GM23338 (cell line): ENCODE results near the gene NFIA. TPM values are rescaled to one million over a fixed set of nuclear protein-coding genes. Genes with fewer than 3 reads are reported as not detected.

ENCODE experiments used
- ATAC-seq: fragments of 200-7000 bp; cut with Tn5 transposase; 3 replicates; pipeline ENCODE4 v1.9.1; 2020
- DNase-seq: peaks from one replicate; pipeline ENCODE4 v3.0.0-alpha.2; 2015; ENCODE audit warnings: low spot score
- H2AFZ ChIP-seq: fragments of 200-600 bp; sonication (generic); 2 replicates; pipeline ENCODE4 v1.8.0; 2016; ENCODE audit warnings: antibody characterized with exemption, mild to moderate bottlenecking, moderate library complexity
- H3F3A ChIP-seq: fragments of 200-600 bp; sonication (generic); replicated peaks from 2 replicates; pipeline ENCODE4 v1.8.0; 2017; ENCODE audit warnings: antibody characterized with exemption, mixed run types, low read depth
- H3K27ac ChIP-seq: fragments of 200-600 bp; sonication (generic); 2 replicates; pipeline ENCODE4 v1.6.1; 2016; ENCODE audit warnings: low read depth
- H3K27me3 ChIP-seq: fragments of 200-600 bp; sonication (generic); 2 replicates; pipeline ENCODE4 v1.8.0; 2016; ENCODE audit warnings: mild to moderate bottlenecking, mixed run types, moderate library complexity; ENCODE audit not compliant: insufficient read depth
- H3K36me3 ChIP-seq: fragments of 200-600 bp; sonication (generic); 2 replicates; pipeline ENCODE4 v1.8.0; 2016; ENCODE audit warnings: mild to moderate bottlenecking; ENCODE audit not compliant: insufficient read depth
- H3K4me1 ChIP-seq: fragments of 200-600 bp; sonication (generic); 2 replicates; pipeline ENCODE4 v1.8.0; 2016; ENCODE audit warnings: mild to moderate bottlenecking, moderate library complexity; ENCODE audit not compliant: insufficient read depth
- H3K4me2 ChIP-seq: fragments of 200-600 bp; sonication (generic); 2 replicates; pipeline ENCODE4 v1.7.1; 2017; ENCODE audit warnings: mixed run types
- H3K4me3 ChIP-seq: fragments of 200-600 bp; sonication (generic); 2 replicates; pipeline ENCODE4 v1.6.1; 2016; ENCODE audit warnings: mixed run types
- H3K79me2 ChIP-seq: fragments of 200-600 bp; sonication (generic); replicated peaks from 2 replicates; pipeline ENCODE4 v1.8.0; 2017; ENCODE audit warnings: mild to moderate bottlenecking; ENCODE audit not compliant: insufficient read depth
- H3K9me2 ChIP-seq: fragments of 200-600 bp; sonication (generic); 2 replicates; pipeline ENCODE4 v1.8.0; 2017; ENCODE audit not compliant: insufficient read depth
- H4K20me1 ChIP-seq: fragments of 200-600 bp; sonication (generic); replicated peaks from 2 replicates; pipeline ENCODE4 v1.8.0; 2017; ENCODE audit warnings: mild to moderate bottlenecking; ENCODE audit not compliant: insufficient read depth
- H3K27ac Mint-ChIP-seq: 2 replicates; pipeline ENCODE4 v1.8.0; 2020; ENCODE audit warnings: inconsistent platforms, mild to moderate bottlenecking, moderate library complexity, mixed read lengths
- H3K27me3 Mint-ChIP-seq: 3 replicates; pipeline ENCODE4 v1.8.0; 2022; ENCODE audit warnings: low read depth, mild to moderate bottlenecking, moderate library complexity, mixed read lengths, inconsistent platforms; ENCODE audit not compliant: insufficient read depth, poor library complexity
- H3K36me3 Mint-ChIP-seq: 3 replicates; pipeline ENCODE4 v1.8.0; 2021; ENCODE audit warnings: low read depth, mild to moderate bottlenecking, inconsistent platforms, moderate library complexity, mixed read lengths
- H3K4me1 Mint-ChIP-seq: 3 replicates; pipeline ENCODE4 v1.8.0; 2020; ENCODE audit warnings: mild to moderate bottlenecking, inconsistent platforms, mixed read lengths
- H3K4me3 Mint-ChIP-seq: 3 replicates; pipeline ENCODE4 v1.8.0; 2021; ENCODE audit warnings: moderate library complexity, mild to moderate bottlenecking, inconsistent platforms, mixed read lengths
- H3K9me3 Mint-ChIP-seq: 3 replicates; pipeline ENCODE4 v1.8.0; 2020; ENCODE audit warnings: moderate library complexity, mild to moderate bottlenecking, inconsistent platforms, mixed read lengths
- CREB1 ChIP-seq: fragments of 250-450 bp; sonication (Bioruptor Pico); IDR thresholded peaks from 2 replicates; pipeline ENCODE4 v1.5.0; 2020; ENCODE audit warnings: low read depth, mild to moderate bottlenecking, moderate library complexity
- EZH2 ChIP-seq: fragments of 200-600 bp; sonication (generic); IDR thresholded peaks from one replicate; pipeline ENCODE4 v1.8.0; 2017; ENCODE audit warnings: antibody characterized with exemption, mild to moderate bottlenecking, low read depth; ENCODE audit not compliant: unreplicated experiment
- EZH2phosphoT487 ChIP-seq: fragments of 200-600 bp; sonication (generic); IDR thresholded peaks from one replicate; pipeline ENCODE4 v1.8.1; 2018; ENCODE audit warnings: antibody characterized with exemption; ENCODE audit not compliant: unreplicated experiment
- JUNB ChIP-seq: IDR thresholded peaks from one replicate; pipeline ENCODE4 v1.6.1; 2016; ENCODE audit warnings: antibody characterized with exemption; ENCODE audit not compliant: unreplicated experiment
- NANOG ChIP-seq: IDR thresholded peaks from 2 replicates; pipeline ENCODE4 v1.6.1; 2016; ENCODE audit warnings: antibody characterized with exemption, borderline replicate concordance
- POLR2AphosphoS5 ChIP-seq: IDR thresholded peaks from 2 replicates; pipeline ENCODE4 v1.6.1; 2016; ENCODE audit warnings: antibody characterized with exemption, low read depth
- REST ChIP-seq: IDR thresholded peaks from one replicate; pipeline ENCODE4 v1.6.1; 2018; ENCODE audit warnings: antibody characterized with exemption; ENCODE audit not compliant: unreplicated experiment
- STAT1 ChIP-seq: IDR thresholded peaks from one replicate; pipeline ENCODE4 v1.6.1; 2016; ENCODE audit warnings: antibody characterized with exemption; ENCODE audit not compliant: unreplicated experiment
- ZNF114 ChIP-seq: fragments of 250-450 bp; sonication (Bioruptor Pico); IDR thresholded peaks from 2 replicates; pipeline ENCODE4 v1.5.0; 2020; ENCODE audit warnings: mild to moderate bottlenecking, moderate library complexity
- ZNF331 ChIP-seq: fragments of 250-450 bp; sonication (Bioruptor Pico); IDR thresholded peaks from 2 replicates; pipeline ENCODE4 v1.5.0; 2020; ENCODE audit warnings: low read depth, mild to moderate bottlenecking, moderate library complexity
- polyA plus RNA-seq: library from polyadenylated mRNA; unstranded; fragments of >200 nt; fragmentation: Nextera tagmentation; extraction: Ambion mirVana; gene quantifications from 2 replicates; pipeline ENCODE4 v1.2.1, GENCODE V29; 2016
- total RNA-seq: library from RNA; depleted of rRNA; stranded (reverse); fragments of >200 nt; shearing (Covaris generic); gene quantifications from 2 replicates; pipeline ENCODE4 v1.2.3, GENCODE V29; 2014
- TF ChIP-seq, protein P1 (sequence below), 2 experiments: fragments of 200-600 bp in 1 of 2; sonication (generic) in 1 of 2; conservative IDR thresholded peaks; 2 replicates each; pipeline versions ENCODE4 v1.5.1 to v1.6.1; 2016 to 2017; ENCODE audit warnings: antibody characterized with exemption in 2 of 2, low read depth in 2 of 2, mild to moderate bottlenecking in 2 of 2, moderate library complexity in 1 of 2
- TF ChIP-seq, protein P2 (sequence below): fragments of 250-450 bp; sonication (Bioruptor Pico); IDR thresholded peaks from 2 replicates; pipeline ENCODE4 v1.5.0; 2020; ENCODE audit warnings: mild to moderate bottlenecking, moderate library complexity
- TF ChIP-seq, protein P3 (sequence below): IDR thresholded peaks from 2 replicates; pipeline ENCODE4 v1.6.1; 2016; ENCODE audit warnings: antibody characterized with exemption

Gene NFIA
- total and polyA plus RNA-seq, 2 experiments from 2014 or later = 0.97 to 2.3 TPM

DNA sequence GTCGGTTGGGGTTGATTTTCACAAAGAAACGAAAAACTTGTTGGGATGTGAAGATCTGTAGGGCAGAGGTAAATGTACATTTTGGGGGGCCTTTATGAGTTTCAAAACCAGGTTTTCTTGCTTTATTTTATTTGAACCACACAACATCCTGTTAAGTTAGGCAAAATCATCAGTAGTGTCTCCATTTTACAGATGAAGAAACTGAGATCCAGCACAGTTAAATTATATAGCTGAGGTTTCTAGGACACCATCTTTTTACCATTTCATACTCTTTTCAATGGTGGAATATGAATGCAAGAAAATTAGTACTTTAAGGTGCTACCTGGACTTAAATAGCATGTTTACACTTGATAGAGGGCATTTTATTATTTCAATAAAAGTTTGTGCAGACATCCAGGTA, 187.7 kb downstream of the NFIA start:
- Histone ChIP-seq H3K4me2 (no peak overlapping the region), H3F3A (no peaks in the 10 kb centered on the region), H2AFZ (no peak overlapping the region), H3K27me3 (no peaks in the 10 kb centered on the region), H3K9me2 (no peaks in the 10 kb centered on the region), H4K20me1 (no peaks in the 10 kb centered on the region), H3K79me2 (no peaks in the 10 kb centered on the region), H3K4me1 (peaks cover 14% of the 10 kb centered on the region), H3K27ac (no peak overlapping the region), H3K4me3 (no peak overlapping the region), H3K36me3 (no peaks in the 10 kb centered on the region)
- Mint-ChIP-seq H3K4me3 (no peak overlapping the region), H3K9me3 (no peaks in the 10 kb centered on the region), H3K27me3 (peaks cover 6% of the 10 kb centered on the region), H3K27ac (peak overlapping the region; percentile 46), H3K36me3 (no peaks in the 10 kb centered on the region), H3K4me1 (peaks cover 26% of the 10 kb centered on the region)
- DNase-seq = no peak
- TF ChIP-seq JUNB (no peak), ZNF331 (no peak), NANOG (no peak), STAT1 (no peak), EZH2phosphoT487 (no peak), POLR2AphosphoS5 (no peak), REST (no peak), ZNF114 (CRISPR knock-in tag) (no peak), EZH2 (no peak), CREB1 (CRISPR knock-in tag) (no peak)
- TF ChIP-seq, protein P1, sequence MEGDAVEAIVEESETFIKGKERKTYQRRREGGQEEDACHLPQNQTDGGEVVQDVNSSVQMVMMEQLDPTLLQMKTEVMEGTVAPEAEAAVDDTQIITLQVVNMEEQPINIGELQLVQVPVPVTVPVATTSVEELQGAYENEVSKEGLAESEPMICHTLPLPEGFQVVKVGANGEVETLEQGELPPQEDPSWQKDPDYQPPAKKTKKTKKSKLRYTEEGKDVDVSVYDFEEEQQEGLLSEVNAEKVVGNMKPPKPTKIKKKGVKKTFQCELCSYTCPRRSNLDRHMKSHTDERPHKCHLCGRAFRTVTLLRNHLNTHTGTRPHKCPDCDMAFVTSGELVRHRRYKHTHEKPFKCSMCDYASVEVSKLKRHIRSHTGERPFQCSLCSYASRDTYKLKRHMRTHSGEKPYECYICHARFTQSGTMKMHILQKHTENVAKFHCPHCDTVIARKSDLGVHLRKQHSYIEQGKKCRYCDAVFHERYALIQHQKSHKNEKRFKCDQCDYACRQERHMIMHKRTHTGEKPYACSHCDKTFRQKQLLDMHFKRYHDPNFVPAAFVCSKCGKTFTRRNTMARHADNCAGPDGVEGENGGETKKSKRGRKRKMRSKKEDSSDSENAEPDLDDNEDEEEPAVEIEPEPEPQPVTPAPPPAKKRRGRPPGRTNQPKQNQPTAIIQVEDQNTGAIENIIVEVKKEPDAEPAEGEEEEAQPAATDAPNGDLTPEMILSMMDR (conservative IDR thresholded peaks at IDR 0.05; ENCODE audit: low read depth in 2 of 2) = no peak
- TF ChIP-seq, protein P2, sequence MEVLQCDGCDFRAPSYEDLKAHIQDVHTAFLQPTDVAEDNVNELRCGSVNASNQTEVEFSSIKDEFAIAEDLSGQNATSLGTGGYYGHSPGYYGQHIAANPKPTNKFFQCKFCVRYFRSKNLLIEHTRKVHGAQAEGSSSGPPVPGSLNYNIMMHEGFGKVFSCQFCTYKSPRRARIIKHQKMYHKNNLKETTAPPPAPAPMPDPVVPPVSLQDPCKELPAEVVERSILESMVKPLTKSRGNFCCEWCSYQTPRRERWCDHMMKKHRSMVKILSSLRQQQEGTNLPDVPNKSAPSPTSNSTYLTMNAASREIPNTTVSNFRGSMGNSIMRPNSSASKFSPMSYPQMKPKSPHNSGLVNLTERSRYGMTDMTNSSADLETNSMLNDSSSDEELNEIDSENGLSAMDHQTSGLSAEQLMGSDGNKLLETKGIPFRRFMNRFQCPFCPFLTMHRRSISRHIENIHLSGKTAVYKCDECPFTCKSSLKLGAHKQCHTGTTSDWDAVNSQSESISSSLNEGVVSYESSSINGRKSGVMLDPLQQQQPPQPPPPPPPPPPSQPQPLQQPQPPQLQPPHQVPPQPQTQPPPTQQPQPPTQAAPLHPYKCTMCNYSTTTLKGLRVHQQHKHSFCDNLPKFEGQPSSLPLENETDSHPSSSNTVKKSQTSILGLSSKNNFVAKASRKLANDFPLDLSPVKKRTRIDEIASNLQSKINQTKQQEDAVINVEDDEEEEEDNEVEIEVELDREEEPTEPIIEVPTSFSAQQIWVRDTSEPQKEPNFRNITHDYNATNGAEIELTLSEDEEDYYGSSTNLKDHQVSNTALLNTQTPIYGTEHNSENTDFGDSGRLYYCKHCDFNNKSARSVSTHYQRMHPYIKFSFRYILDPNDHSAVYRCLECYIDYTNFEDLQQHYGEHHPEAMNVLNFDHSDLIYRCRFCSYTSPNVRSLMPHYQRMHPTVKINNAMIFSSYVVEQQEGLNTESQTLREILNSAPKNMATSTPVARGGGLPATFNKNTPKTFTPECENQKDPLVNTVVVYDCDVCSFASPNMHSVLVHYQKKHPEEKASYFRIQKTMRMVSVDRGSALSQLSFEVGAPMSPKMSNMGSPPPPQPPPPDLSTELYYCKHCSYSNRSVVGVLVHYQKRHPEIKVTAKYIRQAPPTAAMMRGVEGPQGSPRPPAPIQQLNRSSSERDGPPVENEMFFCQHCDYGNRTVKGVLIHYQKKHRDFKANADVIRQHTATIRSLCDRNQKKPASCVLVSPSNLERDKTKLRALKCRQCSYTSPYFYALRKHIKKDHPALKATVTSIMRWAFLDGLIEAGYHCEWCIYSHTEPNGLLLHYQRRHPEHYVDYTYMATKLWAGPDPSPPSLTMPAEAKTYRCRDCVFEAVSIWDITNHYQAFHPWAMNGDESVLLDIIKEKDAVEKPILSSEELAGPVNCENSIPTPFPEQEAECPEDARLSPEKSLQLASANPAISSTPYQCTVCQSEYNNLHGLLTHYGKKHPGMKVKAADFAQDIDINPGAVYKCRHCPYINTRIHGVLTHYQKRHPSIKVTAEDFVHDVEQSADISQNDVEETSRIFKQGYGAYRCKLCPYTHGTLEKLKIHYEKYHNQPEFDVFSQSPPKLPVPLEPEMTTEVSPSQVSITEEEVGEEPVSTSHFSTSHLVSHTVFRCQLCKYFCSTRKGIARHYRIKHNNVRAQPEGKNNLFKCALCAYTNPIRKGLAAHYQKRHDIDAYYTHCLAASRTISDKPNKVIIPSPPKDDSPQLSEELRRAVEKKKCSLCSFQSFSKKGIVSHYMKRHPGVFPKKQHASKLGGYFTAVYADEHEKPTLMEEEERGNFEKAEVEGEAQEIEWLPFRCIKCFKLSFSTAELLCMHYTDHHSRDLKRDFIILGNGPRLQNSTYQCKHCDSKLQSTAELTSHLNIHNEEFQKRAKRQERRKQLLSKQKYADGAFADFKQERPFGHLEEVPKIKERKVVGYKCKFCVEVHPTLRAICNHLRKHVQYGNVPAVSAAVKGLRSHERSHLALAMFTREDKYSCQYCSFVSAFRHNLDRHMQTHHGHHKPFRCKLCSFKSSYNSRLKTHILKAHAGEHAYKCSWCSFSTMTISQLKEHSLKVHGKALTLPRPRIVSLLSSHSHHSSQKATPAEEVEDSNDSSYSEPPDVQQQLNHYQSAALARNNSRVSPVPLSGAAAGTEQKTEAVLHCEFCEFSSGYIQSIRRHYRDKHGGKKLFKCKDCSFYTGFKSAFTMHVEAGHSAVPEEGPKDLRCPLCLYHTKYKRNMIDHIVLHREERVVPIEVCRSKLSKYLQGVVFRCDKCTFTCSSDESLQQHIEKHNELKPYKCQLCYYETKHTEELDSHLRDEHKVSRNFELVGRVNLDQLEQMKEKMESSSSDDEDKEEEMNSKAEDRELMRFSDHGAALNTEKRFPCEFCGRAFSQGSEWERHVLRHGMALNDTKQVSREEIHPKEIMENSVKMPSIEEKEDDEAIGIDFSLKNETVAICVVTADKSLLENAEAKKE = no peak
- TF ChIP-seq, protein P3, sequence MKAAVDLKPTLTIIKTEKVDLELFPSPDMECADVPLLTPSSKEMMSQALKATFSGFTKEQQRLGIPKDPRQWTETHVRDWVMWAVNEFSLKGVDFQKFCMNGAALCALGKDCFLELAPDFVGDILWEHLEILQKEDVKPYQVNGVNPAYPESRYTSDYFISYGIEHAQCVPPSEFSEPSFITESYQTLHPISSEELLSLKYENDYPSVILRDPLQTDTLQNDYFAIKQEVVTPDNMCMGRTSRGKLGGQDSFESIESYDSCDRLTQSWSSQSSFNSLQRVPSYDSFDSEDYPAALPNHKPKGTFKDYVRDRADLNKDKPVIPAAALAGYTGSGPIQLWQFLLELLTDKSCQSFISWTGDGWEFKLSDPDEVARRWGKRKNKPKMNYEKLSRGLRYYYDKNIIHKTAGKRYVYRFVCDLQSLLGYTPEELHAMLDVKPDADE = no peak
- no peak for ATAC-seq
